HTR-8/SVneo (cell line): ENCODE data around the gene BAD.
"Not testable (repeated sequence)": the region's sequence is repeated elsewhere in the genome, so short reads cannot be mapped to it uniquely, and the experiment has no call there.

Experiments
- DNase-seq: peaks from one replicate; pipeline ENCODE4 v3.0.0; 2011; ENCODE audit warnings: low spot score, mixed read lengths; ENCODE audit not compliant: insufficient read length
- FAIRE-seq: peaks from 2 replicates; lab custom pipeline; 2011; peaks lifted over from hg19 to GRCh38; lab: Jason Lieb, UNC

The BAD gene

GRCh38 chr11:64315667-64316526 is 31.4 kb upstream of the BAD start:
- FAIRE-seq, result not testable (repeated sequence)

GRCh38 chr11:64314805-64315561 is 30.5 kb upstream of the BAD start:
- FAIRE-seq (no peak), DNase-seq (no peak)

More at GRCh38 chr11:64315667-64316526, 31.4 kb upstream of the BAD start:
- not testable (repeated sequence) for DNase-seq

- no peak for FAIRE-seq
- DNase-seq, result no peak
Measured at GRCh38 chr11:64314146-64314804, 29.8 kb upstream of the BAD start.

GRCh38 chr11:64313491-64314145 is 29.2 kb upstream of the BAD start:
- DNase-seq (no peak), FAIRE-seq (no peak)

GRCh38 chr11:64312947-64313346 is 28.5 kb upstream of the BAD start:
- DNase-seq (no peak), FAIRE-seq (no peak)

GRCh38 chr11:64307795-64308194 is 23.3 kb upstream of the BAD start:
- not testable (repeated sequence) for FAIRE-seq, DNase-seq

GRCh38 chr11:64306876-64307622 is 22.6 kb upstream of the BAD start:
- DNase-seq (no peak), FAIRE-seq (no peak)

- FAIRE-seq (no peak), DNase-seq (no peak)
Measured at GRCh38 chr11:64306563-64306875, 22.1 kb upstream of the BAD start.

GRCh38 chr11:64305691-64306562 is 21.5 kb upstream of the BAD start:
- no peak for DNase-seq
- FAIRE-seq, result no peak

- FAIRE-seq (peak; percentile 77), DNase-seq (peak; percentile 94)
Measured at GRCh38 chr11:64305075-64305690, 20.7 kb upstream of the BAD start, which contains the start of gene ESRRA. Gene ESRRA (plus strand): TSS chr11:64305524. CDS start chr11:64307180, 1,656 bp downstream.

GRCh38 chr11:64304316-64305072 is 20.0 kb upstream of the BAD start:
- peak; percentile 91 for DNase-seq
- FAIRE-seq, result no peak

GRCh38 chr11:64304032-64304315 is 19.5 kb upstream of the BAD start:
- DNase-seq (no peak), FAIRE-seq (no peak)

GRCh38 chr11:64303109-64304031 is 18.9 kb upstream of the BAD start:
- FAIRE-seq (no peak), DNase-seq (no peak)

- DNase-seq (no peak), FAIRE-seq (no peak)
Measured at GRCh38 chr11:64299847-64300648, 15.6 kb upstream of the BAD start, which contains the start of gene CATSPERZ. Gene CATSPERZ (plus strand): TSS chr11:64300358. CDS start chr11:64300411, 53 bp downstream.

GRCh38 chr11:64298966-64299846 is 14.7 kb upstream of the BAD start:
- no peak for DNase-seq
- no peak for FAIRE-seq
